NT2/D1 (cell line): ENCODE data around the gene FBXO27.

ENCODE experiments used
- SUZ12 ChIP-seq: IDR thresholded peaks from 2 replicates; pipeline ENCODE4 v1.6.1; 2011; ENCODE audit not compliant: insufficient read length, insufficient read depth; ENCODE audit errors: extremely low read depth
- ZNF274 ChIP-seq: IDR thresholded peaks from 2 replicates; pipeline ENCODE4 v1.6.1; 2011; ENCODE audit warnings: mild to moderate bottlenecking, low read depth, low read length

GRCh38 chr19:39080431-39080830, 48.1 kb upstream of the FBXO27 start:
- TF ChIP-seq SUZ12 = no peak
- no peak for TF ChIP-seq ZNF274
